Hepatocyte (in vitro differentiated cells): ENCODE data around the gene HMCN1.

Source experiments
- EZH2 ChIP-seq: fragments of 200-600 bp; sonication (generic); IDR thresholded peaks from 2 replicates; pipeline ENCODE4 v1.6.1; 2016; ENCODE audit warnings: antibody characterized with exemption, mild to moderate bottlenecking, borderline replicate concordance
- TF ChIP-seq, protein P1 (sequence below): fragments of 200-600 bp; sonication (generic); IDR thresholded peaks from 2 replicates; pipeline ENCODE4 v1.5.1; 2016; ENCODE audit warnings: antibody characterized with exemption, mild to moderate bottlenecking; ENCODE audit not compliant: poor library complexity

DNA sequence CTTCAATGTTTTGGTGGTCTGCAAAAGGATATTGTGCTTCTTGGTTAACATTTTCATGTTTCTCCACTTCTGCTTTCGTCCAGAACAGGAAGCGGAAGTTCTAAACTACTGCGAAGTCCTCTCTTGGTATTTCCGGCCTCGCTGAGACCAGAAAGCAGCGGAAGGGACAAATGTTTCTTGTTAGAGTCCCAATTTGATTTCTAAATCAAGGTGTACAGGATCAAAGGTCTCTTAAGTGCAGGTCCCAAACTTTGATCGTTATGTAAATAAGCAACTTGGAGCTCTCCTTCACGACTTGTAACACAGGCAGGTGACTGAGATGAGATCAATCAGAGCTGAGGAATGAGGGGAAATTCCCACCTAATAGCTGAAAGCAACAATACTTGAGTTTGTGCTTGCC lies 40.1 kb upstream of the HMCN1 start:
- TF ChIP-seq, protein P1, sequence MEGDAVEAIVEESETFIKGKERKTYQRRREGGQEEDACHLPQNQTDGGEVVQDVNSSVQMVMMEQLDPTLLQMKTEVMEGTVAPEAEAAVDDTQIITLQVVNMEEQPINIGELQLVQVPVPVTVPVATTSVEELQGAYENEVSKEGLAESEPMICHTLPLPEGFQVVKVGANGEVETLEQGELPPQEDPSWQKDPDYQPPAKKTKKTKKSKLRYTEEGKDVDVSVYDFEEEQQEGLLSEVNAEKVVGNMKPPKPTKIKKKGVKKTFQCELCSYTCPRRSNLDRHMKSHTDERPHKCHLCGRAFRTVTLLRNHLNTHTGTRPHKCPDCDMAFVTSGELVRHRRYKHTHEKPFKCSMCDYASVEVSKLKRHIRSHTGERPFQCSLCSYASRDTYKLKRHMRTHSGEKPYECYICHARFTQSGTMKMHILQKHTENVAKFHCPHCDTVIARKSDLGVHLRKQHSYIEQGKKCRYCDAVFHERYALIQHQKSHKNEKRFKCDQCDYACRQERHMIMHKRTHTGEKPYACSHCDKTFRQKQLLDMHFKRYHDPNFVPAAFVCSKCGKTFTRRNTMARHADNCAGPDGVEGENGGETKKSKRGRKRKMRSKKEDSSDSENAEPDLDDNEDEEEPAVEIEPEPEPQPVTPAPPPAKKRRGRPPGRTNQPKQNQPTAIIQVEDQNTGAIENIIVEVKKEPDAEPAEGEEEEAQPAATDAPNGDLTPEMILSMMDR, result no peak
- no peak for TF ChIP-seq EZH2
